T47D (cell line): Measurements from ENCODE around the gene ANKH.

Source experiments
- DNase-seq, 2 experiments: peaks; one replicate each; pipeline versions ENCODE4 v3.0.0 to v3.0.0-alpha.2; 2011 to 2012; ENCODE audit warnings: low read depth in 1 of 2, low spot score in 1 of 2
- JUND ChIP-seq: IDR thresholded peaks from 2 replicates; pipeline ENCODE4 v1.6.1; 2012; ENCODE audit warnings: low read depth
- in situ Hi-C: cut with HindIII; loops from 2 replicates; pipeline ENCODE4 v1.10.0; 2016; ENCODE audit warnings: low sequenced_read_pairs, low pct_unique_long_range_greater_than_20kb

ANKH gene

GRCh38 chr5:14685757-14686156 is 185.8 kb downstream of the ANKH start:
- peak; percentile 59 to 63 for DNase-seq
- in situ Hi-C loops, result no loop called here
- TF ChIP-seq JUND, result no peak

DNA sequence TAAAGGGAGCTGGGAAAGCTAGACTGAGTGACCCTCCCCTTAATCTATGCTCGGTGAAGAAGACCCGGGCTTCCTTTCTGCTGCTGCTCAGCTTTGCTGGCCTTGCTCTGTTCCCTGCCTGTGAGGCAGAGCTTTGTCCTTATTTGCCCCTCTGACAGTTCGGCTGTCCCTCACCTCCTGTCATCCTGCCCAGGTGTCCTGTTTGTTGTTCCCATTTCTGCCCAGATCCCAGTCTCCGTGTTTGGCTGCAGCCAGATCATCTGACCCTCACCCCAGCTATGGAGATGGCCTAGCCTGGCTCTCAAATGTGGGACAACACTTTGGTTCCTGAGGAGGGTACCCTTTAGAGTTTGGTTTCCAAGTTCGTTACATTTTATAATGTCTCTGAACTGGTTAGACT is 186.8 kb downstream of the ANKH start:
- in situ Hi-C loops, result no loop called here
- TF ChIP-seq JUND, result no peak
- no peak for DNase-seq

DNA sequence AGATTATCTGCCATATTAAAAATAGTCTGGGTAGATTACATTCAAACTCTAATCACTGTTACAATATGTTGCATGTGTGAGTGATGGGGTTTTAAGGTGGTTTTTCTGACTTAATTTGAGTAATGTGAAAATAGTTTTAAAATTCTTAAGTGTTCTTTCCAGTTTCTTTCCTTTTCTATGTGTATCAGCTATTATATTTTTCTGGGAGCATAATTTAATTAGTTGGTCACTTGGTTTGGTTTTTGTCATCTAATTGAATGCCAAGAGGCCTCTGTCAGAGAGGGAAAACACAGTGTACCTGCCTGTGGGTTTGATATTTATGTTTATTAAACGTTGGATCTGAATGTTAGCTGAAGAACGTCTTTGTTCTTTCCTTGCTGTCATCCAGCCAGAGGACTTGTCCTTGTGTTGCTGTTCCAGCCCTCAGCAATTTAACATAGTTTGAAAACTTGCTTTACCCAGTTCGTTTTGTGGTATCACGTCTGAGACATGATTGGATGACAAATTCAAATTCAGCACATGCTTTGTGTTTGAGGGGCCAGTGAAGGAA is 187.6 kb downstream of the ANKH start:
- TF ChIP-seq JUND, result no peak
- DNase-seq, result no peak
- in situ Hi-C loops, result no loop called here

DNA sequence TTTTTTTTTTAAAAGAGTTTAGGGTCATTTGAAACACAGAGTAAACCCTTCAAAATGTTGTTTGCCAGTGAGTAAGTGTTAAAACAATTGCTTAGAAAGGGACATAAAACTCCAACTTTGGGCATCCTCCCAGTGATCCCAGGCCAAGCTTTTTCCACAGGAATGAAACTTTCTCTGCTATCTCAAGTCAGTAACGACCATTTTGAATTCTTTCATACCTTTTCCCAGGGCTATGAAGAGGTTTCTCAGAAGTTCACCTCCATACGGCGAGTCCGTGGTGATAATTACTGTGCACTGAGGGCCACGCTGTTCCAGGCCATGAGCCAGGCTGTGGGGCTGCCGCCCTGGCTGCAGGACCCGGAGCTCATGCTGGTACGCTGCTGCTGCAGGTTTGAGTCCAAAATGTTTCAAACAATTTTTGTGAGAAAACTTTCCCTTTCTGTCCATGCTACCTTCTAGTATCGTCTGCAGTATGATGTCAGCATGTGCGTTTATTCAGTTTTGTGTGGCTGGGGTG is 190.3 kb downstream of the ANKH start:
- no peak for TF ChIP-seq JUND
- DNase-seq, result no peak
- in situ Hi-C loops, result no loop called here

- DNase-seq, result no peak
- in situ Hi-C loops, result no loop called here
- no peak for TF ChIP-seq JUND
Measured at GRCh38 chr5:14679595-14679994, 192.0 kb downstream of the ANKH start.

DNA sequence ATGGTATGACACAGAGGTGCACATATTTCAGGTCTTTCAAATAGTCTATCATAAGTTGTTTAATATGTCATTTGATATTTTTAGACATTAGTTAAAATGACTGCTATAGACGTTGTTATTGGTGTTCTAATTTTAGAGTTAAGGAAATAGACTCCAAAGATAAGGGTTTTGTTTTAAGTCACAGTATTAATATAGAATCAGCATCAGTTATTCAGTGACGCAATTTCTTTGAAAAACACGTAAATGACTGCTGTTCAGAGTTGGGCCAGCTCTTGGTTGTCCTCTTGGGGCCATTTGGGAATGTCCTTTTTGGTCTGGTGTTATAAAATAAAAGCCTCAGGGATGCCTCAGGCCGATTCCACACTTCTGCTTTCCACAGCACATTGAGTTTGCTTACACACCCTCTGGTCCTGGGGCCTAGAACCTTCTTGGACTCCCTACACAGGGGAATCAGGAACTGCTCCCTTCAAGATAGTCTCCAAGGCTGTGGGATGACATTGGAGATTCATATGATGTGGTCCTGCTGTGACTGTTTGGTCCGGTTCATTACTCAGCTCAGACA is 192.7 kb downstream of the ANKH start:
- DNase-seq, result no peak
- TF ChIP-seq JUND, result no peak
- in situ Hi-C loops, result no loop called here

- in situ Hi-C loops, result no loop called here
- no peak for DNase-seq
- no peak for TF ChIP-seq JUND
Measured at GRCh38 chr5:14676320-14676719, 195.3 kb downstream of the ANKH start.

DNA sequence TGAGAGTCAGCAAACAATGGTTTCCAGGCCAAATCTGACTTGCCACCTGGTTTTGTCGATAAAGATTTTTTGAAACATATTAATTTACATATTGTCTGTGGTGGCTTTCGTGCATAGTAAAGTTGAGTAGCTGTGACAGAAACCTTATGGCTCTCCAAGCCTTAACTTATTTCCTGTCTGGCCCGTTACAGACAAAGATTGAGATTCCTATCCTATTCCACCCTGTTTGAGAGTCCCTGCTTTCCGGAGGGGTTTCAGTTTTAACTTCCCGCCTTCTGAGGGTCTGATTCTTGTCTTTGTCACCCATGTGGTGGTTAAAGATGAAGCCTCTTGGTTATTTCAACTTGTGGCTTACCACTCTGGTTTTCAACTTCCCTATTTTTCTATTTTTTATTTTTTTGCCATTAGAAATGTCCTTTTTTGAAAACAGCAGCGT is 195.7 kb downstream of the ANKH start:
- TF ChIP-seq JUND, result no peak
- in situ Hi-C loops, result no loop called here
- no peak for DNase-seq

- no peak for TF ChIP-seq JUND
- in situ Hi-C loops, result no loop called here
- DNase-seq, result no peak
Measured at GRCh38 chr5:14674983-14675854, 196.4 kb downstream of the ANKH start.

GRCh38 chr5:14673443-14673842 is 198.1 kb downstream of the ANKH start:
- in situ Hi-C loops, result no loop called here
- no peak for TF ChIP-seq JUND
- DNase-seq, result no peak

DNA sequence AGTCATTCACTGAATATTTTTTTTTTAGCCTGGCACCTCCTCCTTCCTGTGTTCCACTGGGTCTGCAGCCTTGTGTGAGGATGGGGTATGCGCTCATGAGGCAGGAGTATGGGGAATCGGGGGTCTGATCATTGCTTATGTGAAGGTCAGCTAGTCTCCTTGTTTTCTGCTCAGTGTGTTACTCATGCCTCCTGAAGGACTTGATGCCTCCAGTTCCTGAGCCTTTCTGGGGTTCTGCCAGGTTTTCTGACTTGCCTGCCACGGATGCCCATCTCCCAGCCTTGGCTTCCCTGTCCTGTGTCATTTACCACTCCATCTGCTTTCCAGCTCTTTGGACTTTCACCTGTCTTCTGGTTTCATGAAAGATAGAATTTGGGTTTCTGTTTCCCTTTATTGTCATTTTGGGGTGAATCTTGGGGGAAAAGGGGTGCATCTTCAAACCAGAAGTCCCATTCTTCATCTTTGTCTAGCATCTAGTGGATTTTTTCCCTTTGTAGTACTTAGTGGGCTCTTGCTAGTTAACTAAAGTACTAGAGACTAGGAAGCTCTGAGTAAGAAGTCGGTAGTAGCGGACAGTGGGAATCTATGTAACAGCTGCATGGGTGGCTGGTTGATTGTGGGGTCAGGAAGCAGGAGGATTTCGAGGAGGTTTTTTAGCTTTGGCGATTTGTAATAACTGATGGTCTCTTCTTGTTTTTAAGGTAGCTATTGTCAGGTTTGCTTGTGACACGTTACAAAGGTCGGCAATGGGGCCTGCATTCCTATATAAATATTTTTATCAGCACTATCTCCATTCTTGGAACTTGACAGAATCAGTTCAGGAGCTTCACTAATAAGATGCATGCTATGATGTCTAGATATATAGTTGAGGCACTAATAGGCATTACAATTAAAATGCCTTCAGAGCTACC is 198.8 kb downstream of the ANKH start:
- TF ChIP-seq JUND, result no peak
- in situ Hi-C loops, result no loop called here
- peak in 1 of 2 experiments; percentile 22 for DNase-seq

- DNase-seq, result no peak
- TF ChIP-seq JUND, result no peak
- in situ Hi-C loops, result no loop called here
Measured at GRCh38 chr5:14672082-14672481, 199.5 kb downstream of the ANKH start.
